ENCODE results near the gene PATJ. TPM values are rescaled to one million over a fixed set of nuclear protein-coding genes. Genes with fewer than 3 reads are reported as not detected.

The PATJ gene
- polyA plus RNA-seq, 1 donor (not counting 4 experiments of a cell fraction or from before 2014, with no cell fraction given), result 28.1 TPM

DNA sequence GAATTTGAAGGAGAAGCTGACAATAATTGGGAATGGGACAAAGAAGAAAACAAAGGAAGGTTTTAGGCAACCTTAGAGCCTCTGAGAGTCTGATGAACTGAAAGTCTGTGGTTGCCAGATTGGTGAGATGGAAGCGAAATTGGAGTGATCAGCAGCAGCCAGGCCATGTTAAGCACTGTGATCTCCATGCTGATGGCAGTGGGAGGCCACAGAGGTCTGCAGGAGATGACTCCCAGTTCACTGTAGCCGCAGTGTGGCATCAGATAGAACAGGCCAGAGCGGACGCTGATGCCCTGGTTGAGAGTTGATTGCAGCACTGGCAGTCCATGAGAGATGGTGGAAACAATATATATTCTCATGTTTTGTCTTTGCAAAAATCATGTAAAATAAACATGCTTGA is 314.9 kb downstream of the PATJ start:
- Histone ChIP-seq H3K79me2 (ENCODE audit: control insufficient read depth, insufficient read depth, low read length) (no peaks in the 10 kb centered on the region), H3K4me1 (ENCODE audit: control insufficient read depth, extremely low read depth, insufficient read depth, low read length) (no peaks in the 10 kb centered on the region), H3K36me3 (ENCODE audit: control insufficient read depth in 2 of 2, extremely low read depth in 1 of 2, insufficient read depth in 2 of 2, low read length in 2 of 2) (peaks cover 0 to 11% of the 10 kb centered on the region in 2 experiments), H3K9me3 (ENCODE audit: control insufficient read depth, low read depth, low read length) (no peaks in the 10 kb centered on the region), H3K27me3 (ENCODE audit: control insufficient read depth, extremely low read depth, insufficient read depth, low read length) (no peaks in the 10 kb centered on the region), H2AFZ (ENCODE audit: control insufficient read depth, low read length) (no peak overlapping the region), H3K9ac (ENCODE audit: control insufficient read depth, extremely low read depth, insufficient read depth, low read length) (no peak overlapping the region), H3K4me2 (ENCODE audit: control insufficient read depth, extremely low read depth, insufficient read depth, low read depth, low read length) (no peak overlapping the region), H3K9me1 (ENCODE audit: control insufficient read depth, extremely low read depth, insufficient read depth, low read length) (no peaks in the 10 kb centered on the region), H4K20me1 (ENCODE audit: control insufficient read depth, extremely low read depth, insufficient read depth, low read length) (no peaks in the 10 kb centered on the region), H3K4me3 (ENCODE audit: control insufficient read depth in 2 of 3, extremely low read depth in 1 of 3, insufficient read depth in 2 of 3, low read depth in 1 of 3, low read length in 3 of 3) (no peak overlapping the region), H3K27ac (ENCODE audit: control insufficient read depth, insufficient read depth, low read length) (no peak overlapping the region)
- no peak for FAIRE-seq
- TF ChIP-seq, protein P1, sequence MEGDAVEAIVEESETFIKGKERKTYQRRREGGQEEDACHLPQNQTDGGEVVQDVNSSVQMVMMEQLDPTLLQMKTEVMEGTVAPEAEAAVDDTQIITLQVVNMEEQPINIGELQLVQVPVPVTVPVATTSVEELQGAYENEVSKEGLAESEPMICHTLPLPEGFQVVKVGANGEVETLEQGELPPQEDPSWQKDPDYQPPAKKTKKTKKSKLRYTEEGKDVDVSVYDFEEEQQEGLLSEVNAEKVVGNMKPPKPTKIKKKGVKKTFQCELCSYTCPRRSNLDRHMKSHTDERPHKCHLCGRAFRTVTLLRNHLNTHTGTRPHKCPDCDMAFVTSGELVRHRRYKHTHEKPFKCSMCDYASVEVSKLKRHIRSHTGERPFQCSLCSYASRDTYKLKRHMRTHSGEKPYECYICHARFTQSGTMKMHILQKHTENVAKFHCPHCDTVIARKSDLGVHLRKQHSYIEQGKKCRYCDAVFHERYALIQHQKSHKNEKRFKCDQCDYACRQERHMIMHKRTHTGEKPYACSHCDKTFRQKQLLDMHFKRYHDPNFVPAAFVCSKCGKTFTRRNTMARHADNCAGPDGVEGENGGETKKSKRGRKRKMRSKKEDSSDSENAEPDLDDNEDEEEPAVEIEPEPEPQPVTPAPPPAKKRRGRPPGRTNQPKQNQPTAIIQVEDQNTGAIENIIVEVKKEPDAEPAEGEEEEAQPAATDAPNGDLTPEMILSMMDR (optimal IDR thresholded peaks at IDR 0.05 in 1 of 3, IDR thresholded peaks at IDR 0.05 in 1 of 3, conservative IDR thresholded peaks at IDR 0.05 in 1 of 3; ENCODE audit: extremely low read depth in 1 of 3, insufficient read depth in 2 of 3, low read length in 3 of 3), result no peak
- no peak for TF ChIP-seq EZH2 (IDR thresholded peaks at IDR 0.05; ENCODE audit: low read length)
- dilution Hi-C loops (cut with MboI; ENCODE audit: extremely low pct_ligation_motif_present, low sequenced_read_pairs), result no loop called here
- DNase-seq (ENCODE audit: low read depth, low spot score), result no peak

DNA sequence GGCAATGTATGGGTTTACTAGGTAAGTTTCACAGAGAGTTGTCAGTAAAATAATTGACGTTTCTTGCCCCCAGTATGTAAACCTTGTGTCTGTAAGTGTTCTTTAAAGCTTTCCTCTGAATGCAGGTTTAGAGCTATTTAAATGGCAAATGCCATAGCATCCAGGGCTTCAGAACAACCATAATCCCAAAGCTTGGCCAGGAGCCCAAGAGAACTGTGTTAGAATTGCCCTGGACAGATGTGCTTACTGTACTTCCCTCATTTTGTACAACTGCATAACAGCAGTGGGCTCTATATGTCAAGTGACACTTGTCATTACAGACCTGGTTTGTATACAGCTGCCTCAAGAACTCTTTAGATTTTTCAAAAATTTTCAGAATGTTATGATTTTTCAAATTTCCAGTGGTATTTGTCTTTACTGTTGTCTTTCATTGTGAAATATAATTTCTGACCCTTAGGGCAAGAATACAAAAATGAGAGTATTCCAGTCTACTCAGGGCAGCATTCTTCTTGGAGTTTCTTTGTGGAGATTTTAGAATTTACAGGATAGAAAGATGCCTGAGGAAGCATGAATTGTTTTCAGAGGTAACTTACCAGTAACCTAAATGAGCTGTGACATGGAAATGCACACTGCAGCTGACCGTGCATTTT is 315.5 kb downstream of the PATJ start:
- Histone ChIP-seq H3K9ac (ENCODE audit: control insufficient read depth, extremely low read depth, insufficient read depth, low read length) (no peak overlapping the region), H3K9me3 (ENCODE audit: control insufficient read depth, low read depth, low read length) (no peaks in the 10 kb centered on the region), H3K36me3 (ENCODE audit: control insufficient read depth in 2 of 2, extremely low read depth in 1 of 2, insufficient read depth in 2 of 2, low read length in 2 of 2) (peaks cover 0 to 12% of the 10 kb centered on the region in 2 experiments), H3K4me3 (ENCODE audit: control insufficient read depth in 2 of 3, extremely low read depth in 1 of 3, insufficient read depth in 2 of 3, low read depth in 1 of 3, low read length in 3 of 3) (no peak overlapping the region), H2AFZ (ENCODE audit: control insufficient read depth, low read length) (no peak overlapping the region), H3K4me2 (ENCODE audit: control insufficient read depth, extremely low read depth, insufficient read depth, low read depth, low read length) (no peak overlapping the region), H3K27me3 (ENCODE audit: control insufficient read depth, extremely low read depth, insufficient read depth, low read length) (no peaks in the 10 kb centered on the region), H3K79me2 (ENCODE audit: control insufficient read depth, insufficient read depth, low read length) (no peaks in the 10 kb centered on the region), H3K9me1 (ENCODE audit: control insufficient read depth, extremely low read depth, insufficient read depth, low read length) (no peaks in the 10 kb centered on the region), H3K27ac (ENCODE audit: control insufficient read depth, insufficient read depth, low read length) (no peak overlapping the region), H4K20me1 (ENCODE audit: control insufficient read depth, extremely low read depth, insufficient read depth, low read length) (no peaks in the 10 kb centered on the region), H3K4me1 (ENCODE audit: control insufficient read depth, extremely low read depth, insufficient read depth, low read length) (no peaks in the 10 kb centered on the region)
- DNase-seq (ENCODE audit: low read depth, low spot score), result no peak
- no peak for TF ChIP-seq EZH2 (IDR thresholded peaks at IDR 0.05; ENCODE audit: low read length)
- TF ChIP-seq, protein P1 (optimal IDR thresholded peaks at IDR 0.05 in 1 of 3, IDR thresholded peaks at IDR 0.05 in 1 of 3, conservative IDR thresholded peaks at IDR 0.05 in 1 of 3; ENCODE audit: extremely low read depth in 1 of 3, insufficient read depth in 2 of 3, low read length in 3 of 3), result no peak
- no peak for FAIRE-seq
- dilution Hi-C loops (cut with MboI; ENCODE audit: extremely low pct_ligation_motif_present, low sequenced_read_pairs), result no loop called here

Data from keratinocyte (primary cell).